ENCODE results near the gene TRAF3IP3. TPM values are rescaled to one million over a fixed set of nuclear protein-coding genes. Genes with fewer than 3 reads are reported as not detected.
A peak's percentile ranks its signal among the peaks of the same experiment; 100 is the strongest.

The TRAF3IP3 gene
- total and polyA plus RNA-seq, 5 experiments from 2014 or later = 333 to 717 (median 540) TPM

GRCh38 chr1:209742409-209743144 is 13.3 kb upstream of the TRAF3IP3 start:
- ATAC-seq = no peak
- no peaks in the 10 kb centered on the region for H3K27me3 Mint-ChIP-seq
- POLR2A ChIA-PET = interaction anchor here (1.1 to 34.0 kb wide), 2 partner anchors 27 to 33 kb away, joined by 3 to 1192 read pairs; partner anchors contain the start of gene C1orf74

GRCh38 chr1:209743145-209743482 is 12.7 kb upstream of the TRAF3IP3 start:
- Mint-ChIP-seq H3K27ac (peak overlapping the region in 4 of 10 donors; percentile 8 to 47 (median 20)), H3K4me1 (peaks cover 8 to 24% (median 17%) of the 10 kb centered on the region in 4 donors)

More at GRCh38 chr1:209742409-209743144, 13.3 kb upstream of the TRAF3IP3 start:
- no peaks in the 10 kb centered on the region for H3K36me3 Mint-ChIP-seq
- H3K4me3 Mint-ChIP-seq = no peak overlapping the region
- no peaks in the 10 kb centered on the region for H3K9me3 Mint-ChIP-seq
- H3K27ac Mint-ChIP-seq = peak overlapping the region in 4 of 10 donors; percentile 27 to 61 (median 47)
- DNase-seq = no peak
- peaks cover 5 to 19% (median 12%) of the 10 kb centered on the region in 4 donors for H3K4me1 Mint-ChIP-seq

GRCh38 chr1:209746451-209747165 is 9.2 kb upstream of the TRAF3IP3 start:
- ATAC-seq = no peak
- POLR2A ChIA-PET = interaction anchor here (0.7 to 34.0 kb wide), 2 partner anchors 15 to 29 kb away, joined by 3 to 1192 read pairs; partner anchors contain the start of gene C1orf74
- Mint-ChIP-seq H3K9me3 (no peaks in the 10 kb centered on the region), H3K27ac (peak overlapping the region in 7 of 10 donors; percentile 8 to 96 (median 77)), H3K36me3 (no peaks in the 10 kb centered on the region), H3K27me3 (no peaks in the 10 kb centered on the region), H3K4me3 (peak overlapping the region in 2 of 10 donors; percentile 4 to 85), H3K4me1 (peaks cover 16 to 51% (median 42%) of the 10 kb centered on the region in 4 donors)
- no peak for DNase-seq

More at GRCh38 chr1:209743145-209743482, 12.7 kb upstream of the TRAF3IP3 start:
- no peak for DNase-seq
- ATAC-seq = no peak
- POLR2A ChIA-PET = interaction anchor here (34.0 kb wide), 1 partner anchor 33 kb away, joined by 1192 read pairs; the partner anchor contains the start of gene C1orf74
- Mint-ChIP-seq H3K9me3 (no peaks in the 10 kb centered on the region), H3K27me3 (no peaks in the 10 kb centered on the region), H3K36me3 (no peaks in the 10 kb centered on the region), H3K4me3 (no peak overlapping the region)

GRCh38 chr1:209747580-209748262 is 8.1 kb upstream of the TRAF3IP3 start:
- peak; percentile 85 to 88 for ATAC-seq
- POLR2A ChIA-PET = interaction anchor here (1.4 to 34.0 kb wide), 2 partner anchors 9 to 28 kb away, joined by 9 to 1192 read pairs; partner anchors contain the start of genes C1orf74 and TRAF3IP3
- H3K27me3 Mint-ChIP-seq = no peaks in the 10 kb centered on the region

GRCh38 chr1:209748620-209749019 is 7.2 kb upstream of the TRAF3IP3 start:
- Mint-ChIP-seq H3K9me3 (no peaks in the 10 kb centered on the region), H3K4me1 (peaks cover 20 to 60% (median 49%) of the 10 kb centered on the region in 4 donors), H3K27me3 (no peaks in the 10 kb centered on the region), H3K4me3 (peak overlapping the region in 9 of 10 donors; percentile 22 to 95 (median 92)), H3K36me3 (no peaks in the 10 kb centered on the region), H3K27ac (peak overlapping the region; percentile 56 to 98 (median 94))
- no peak for ATAC-seq
- no peak for DNase-seq
- POLR2A ChIA-PET = interaction anchor here (1.4 to 34.0 kb wide), 3 partner anchors 8 to 65 kb away, joined by 4 to 1192 read pairs (median 9); partner anchors contain the start of genes C1orf74 and TRAF3IP3

More at GRCh38 chr1:209747580-209748262, 8.1 kb upstream of the TRAF3IP3 start:
- no peaks in the 10 kb centered on the region for H3K36me3 Mint-ChIP-seq
- DNase-seq = peak; percentile 59 to 90 (median 80)
- H3K9me3 Mint-ChIP-seq = no peaks in the 10 kb centered on the region
- peaks cover 21 to 58% (median 46%) of the 10 kb centered on the region in 4 donors for H3K4me1 Mint-ChIP-seq
- H3K4me3 Mint-ChIP-seq = peak overlapping the region; percentile 82 to 95 (median 92)
- H3K27ac Mint-ChIP-seq = peak overlapping the region; percentile 93 to 98 (median 96)

GRCh38 chr1:209749205-209749604 is 6.6 kb upstream of the TRAF3IP3 start:
- Mint-ChIP-seq H3K4me1 (peaks cover 22 to 65% (median 55%) of the 10 kb centered on the region in 4 donors), H3K27ac (peak overlapping the region in 7 of 10 donors; percentile 4 to 94 (median 59)), H3K36me3 (no peaks in the 10 kb centered on the region), H3K4me3 (no peak overlapping the region), H3K27me3 (no peaks in the 10 kb centered on the region), H3K9me3 (no peaks in the 10 kb centered on the region)
- no peak for DNase-seq
- ATAC-seq = no peak
- POLR2A ChIA-PET = interaction anchor here (1.6 to 34.0 kb wide), 2 partner anchors 26 to 65 kb away, joined by 4 to 1192 read pairs; partner anchors contain the start of gene C1orf74

- Mint-ChIP-seq H3K4me3 (peak overlapping the region in 1 of 10 donors; percentile 9), H3K4me1 (peaks cover 22 to 70% (median 57%) of the 10 kb centered on the region in 4 donors), H3K27me3 (no peaks in the 10 kb centered on the region), H3K9me3 (no peaks in the 10 kb centered on the region), H3K36me3 (no peaks in the 10 kb centered on the region), H3K27ac (peak overlapping the region in 8 of 10 donors; percentile 4 to 97 (median 58))
- ATAC-seq = no peak
- DNase-seq = no peak
- POLR2A ChIA-PET = interaction anchor here (1.6 to 34.0 kb wide), 2 partner anchors 26 to 66 kb away, joined by 4 to 1192 read pairs; partner anchors contain the start of gene C1orf74
Measured at GRCh38 chr1:209749670-209750323, 6.1 kb upstream of the TRAF3IP3 start.

- POLR2A ChIA-PET = interaction anchor here (34.0 kb wide), 1 partner anchor 24 kb away, joined by 1192 read pairs; the partner anchor contains the start of gene C1orf74
- peaks cover 39 to 82% (median 74%) of the 10 kb centered on the region in 4 donors for H3K4me1 Mint-ChIP-seq
- DNase-seq (peak in 2 of 10 donors; percentile 25 to 27), ATAC-seq (no peak)
- no peaks in the 10 kb centered on the region for H3K27me3 Mint-ChIP-seq
- peak overlapping the region; percentile 73 to 97 (median 89) for H3K27ac Mint-ChIP-seq
- H3K4me3 Mint-ChIP-seq = peak overlapping the region; percentile 17 to 84 (median 62)
- peaks cover 0 to 4% (median 0%) of the 10 kb centered on the region in 3 donors for H3K36me3 Mint-ChIP-seq
- no peaks in the 10 kb centered on the region for H3K9me3 Mint-ChIP-seq
Measured at GRCh38 chr1:209751627-209752231, 4.1 kb upstream of the TRAF3IP3 start.

GRCh38 chr1:209752890-209753289 is 3.0 kb upstream of the TRAF3IP3 start:
- POLR2A ChIA-PET = interaction anchor here (1.1 to 34.0 kb wide), 2 partner anchors 16 to 23 kb away, joined by 3 to 1192 read pairs; partner anchors contain the start of gene C1orf74
- H3K9me3 Mint-ChIP-seq = no peaks in the 10 kb centered on the region
- no peak overlapping the region for H3K4me3 Mint-ChIP-seq
- no peaks in the 10 kb centered on the region for H3K27me3 Mint-ChIP-seq
- peak overlapping the region in 5 of 10 donors; percentile 79 to 97 (median 92) for H3K27ac Mint-ChIP-seq
- H3K4me1 Mint-ChIP-seq = peaks cover 36 to 85% (median 67%) of the 10 kb centered on the region in 4 donors
- ATAC-seq (no peak), DNase-seq (no peak)
- peaks cover 0 to 4% (median 0%) of the 10 kb centered on the region in 3 donors for H3K36me3 Mint-ChIP-seq

- POLR2A ChIA-PET = interaction anchor here (1.0 to 34.0 kb wide), 5 partner anchors 7 to 72 kb away, joined by 3 to 1192 read pairs (median 3); partner anchors contain the start of genes C1orf74 and UTP25
- peak overlapping the region; percentile 92 to 100 (median 97) for H3K4me3 Mint-ChIP-seq
- no peak for DNase-seq
- H3K27me3 Mint-ChIP-seq = no peaks in the 10 kb centered on the region
- no peak for ATAC-seq
- H3K4me1 Mint-ChIP-seq = peaks cover 43 to 92% (median 76%) of the 10 kb centered on the region in 4 donors
- peak overlapping the region; percentile 87 to 99 (median 96) for H3K27ac Mint-ChIP-seq
- H3K36me3 Mint-ChIP-seq = peaks cover 4 to 23% (median 17%) of the 10 kb centered on the region in 3 donors
- H3K9me3 Mint-ChIP-seq = no peaks in the 10 kb centered on the region
Measured at GRCh38 chr1:209755256-209755655, 597 bp upstream of the TRAF3IP3 start.
